ENCODE measurements around the gene DLGAP1. TPM values are rescaled to one million over a fixed set of nuclear protein-coding genes. Genes with fewer than 3 reads are reported as not detected.

DLGAP1 gene
- total RNA-seq, 1 donor from 2014 or later, result not detected

GRCh38 chr18:4016391-4017049, 438.6 kb downstream of the DLGAP1 start:
- intact Hi-C loops (cut with micrococcal nuclease), result no loop called here

GRCh38 chr18:4007846-4008245, 447.3 kb downstream of the DLGAP1 start:
- intact Hi-C loops (cut with micrococcal nuclease), result no loop called here

- intact Hi-C loops (cut with micrococcal nuclease), result no loop called here
Observed at GRCh38 chr18:4004183-4004829, 450.8 kb downstream of the DLGAP1 start.

- intact Hi-C loops (cut with micrococcal nuclease), result loop anchor here (1.0 to 5.0 kb wide), 2 partner anchors 228 to 717 kb away; no protein-coding TSS in a partner anchor
Observed at GRCh38 chr18:3998698-3999333, 456.3 kb downstream of the DLGAP1 start.

- intact Hi-C loops (cut with micrococcal nuclease), result loop anchor here (2.0 to 5.0 kb wide), 2 partner anchors 225 to 713 kb away; no protein-coding TSS in a partner anchor
Observed at GRCh38 chr18:3995476-3996102, 459.5 kb downstream of the DLGAP1 start.

- intact Hi-C loops (cut with micrococcal nuclease), result loop anchor here (2.0 kb wide), 1 partner anchor 223 kb away; no protein-coding TSS in a partner anchor
Observed at GRCh38 chr18:3993941-3994687, 461.0 kb downstream of the DLGAP1 start.

GRCh38 chr18:3985664-3986063, 469.4 kb downstream of the DLGAP1 start:
- intact Hi-C loops (cut with micrococcal nuclease), result loop anchor here (5.0 kb wide), 1 partner anchor 688 kb away; no protein-coding TSS in a partner anchor

- intact Hi-C loops (cut with micrococcal nuclease), result loop anchor here (5.0 kb wide), 1 partner anchor 688 kb away; no protein-coding TSS in a partner anchor
Observed at GRCh38 chr18:3985020-3985419, 470.1 kb downstream of the DLGAP1 start.

- intact Hi-C loops (cut with micrococcal nuclease), result no loop called here
Observed at GRCh38 chr18:3984163-3984757, 470.8 kb downstream of the DLGAP1 start.

- intact Hi-C loops (cut with micrococcal nuclease), result no loop called here
Observed at GRCh38 chr18:3983351-3983969, 471.6 kb downstream of the DLGAP1 start.

- intact Hi-C loops (cut with micrococcal nuclease), result no loop called here
Observed at GRCh38 chr18:3982541-3982940, 472.6 kb downstream of the DLGAP1 start.

GRCh38 chr18:3979024-3979423, 476.1 kb downstream of the DLGAP1 start:
- intact Hi-C loops (cut with micrococcal nuclease), result no loop called here

- intact Hi-C loops (cut with micrococcal nuclease), result no loop called here
Observed at GRCh38 chr18:3973191-3973850, 481.8 kb downstream of the DLGAP1 start.

- intact Hi-C loops (cut with micrococcal nuclease), result no loop called here
Observed at GRCh38 chr18:3972291-3972930, 482.7 kb downstream of the DLGAP1 start.

GRCh38 chr18:3970929-3971328, 484.2 kb downstream of the DLGAP1 start:
- intact Hi-C loops (cut with micrococcal nuclease), result no loop called here

GRCh38 chr18:3967359-3968180, 487.5 kb downstream of the DLGAP1 start:
- intact Hi-C loops (cut with micrococcal nuclease), result no loop called here

- intact Hi-C loops (cut with micrococcal nuclease), result no loop called here
Observed at GRCh38 chr18:3966642-3967358, 488.3 kb downstream of the DLGAP1 start.

- intact Hi-C loops (cut with micrococcal nuclease), result no loop called here
Observed at GRCh38 chr18:3966246-3966641, 488.9 kb downstream of the DLGAP1 start.
